ENCODE data around the gene MMP28. TPM values are rescaled to one million over a fixed set of nuclear protein-coding genes. Genes with fewer than 3 reads are reported as not detected.

Gene MMP28, protein sequence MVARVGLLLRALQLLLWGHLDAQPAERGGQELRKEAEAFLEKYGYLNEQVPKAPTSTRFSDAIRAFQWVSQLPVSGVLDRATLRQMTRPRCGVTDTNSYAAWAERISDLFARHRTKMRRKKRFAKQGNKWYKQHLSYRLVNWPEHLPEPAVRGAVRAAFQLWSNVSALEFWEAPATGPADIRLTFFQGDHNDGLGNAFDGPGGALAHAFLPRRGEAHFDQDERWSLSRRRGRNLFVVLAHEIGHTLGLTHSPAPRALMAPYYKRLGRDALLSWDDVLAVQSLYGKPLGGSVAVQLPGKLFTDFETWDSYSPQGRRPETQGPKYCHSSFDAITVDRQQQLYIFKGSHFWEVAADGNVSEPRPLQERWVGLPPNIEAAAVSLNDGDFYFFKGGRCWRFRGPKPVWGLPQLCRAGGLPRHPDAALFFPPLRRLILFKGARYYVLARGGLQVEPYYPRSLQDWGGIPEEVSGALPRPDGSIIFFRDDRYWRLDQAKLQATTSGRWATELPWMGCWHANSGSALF
- total RNA-seq: not detected

DNA sequence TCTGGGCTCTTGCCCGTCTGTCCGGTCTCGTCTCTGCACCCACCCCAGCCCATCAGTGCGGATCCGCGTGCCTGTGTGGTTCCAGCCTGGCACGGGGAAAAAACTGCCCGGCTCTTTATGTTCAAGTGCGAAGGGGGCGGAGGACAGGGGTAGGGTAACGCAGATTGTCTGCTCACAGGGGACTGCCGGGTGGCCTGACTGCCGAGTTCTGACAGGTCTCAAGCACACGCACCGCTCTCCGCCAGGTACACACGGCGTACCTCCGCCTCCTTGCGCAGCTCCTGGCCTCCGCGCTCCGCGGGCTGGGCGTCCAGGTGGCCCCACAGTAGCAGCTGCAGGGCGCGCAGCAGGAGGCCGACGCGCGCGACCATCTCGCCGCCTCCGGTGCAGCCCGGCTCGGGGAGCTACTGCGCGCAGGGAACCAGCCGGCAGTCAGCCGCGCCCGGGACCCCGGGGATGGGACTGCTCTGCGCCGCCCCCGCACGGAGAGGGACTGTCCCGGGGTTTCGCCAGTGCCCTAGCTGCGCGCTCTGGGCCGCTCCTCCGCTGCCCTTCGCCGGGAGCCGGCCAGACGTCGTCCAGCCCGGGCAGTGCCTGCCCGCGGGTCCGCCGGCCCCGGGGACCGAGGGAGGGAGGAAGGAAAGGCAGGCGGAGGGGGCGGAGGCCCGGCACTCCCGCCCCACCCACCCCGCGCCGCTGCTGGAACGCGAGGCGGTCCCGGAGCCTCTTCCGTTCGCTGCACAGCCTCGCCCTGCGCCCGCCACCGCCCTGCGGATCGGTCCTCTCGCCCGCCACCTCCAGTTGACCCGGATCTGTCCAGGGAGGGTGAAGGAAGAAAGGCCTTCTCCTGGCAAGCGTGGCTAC is at the start of gene MMP28:
Gene MMP28 (minus strand): TSS at position 635 of the 864 bp plus-strand sequence. CDS start 264 bp downstream, at position 371.
- ChIA-PET POLR2A (interaction anchor here (0.7 to 1.0 kb wide), 2 partner anchors 14 to 26 kb away, joined by 3 to 5 read pairs; partner anchors contain the start of gene TAF15), CTCF (interaction anchor here (1.2 to 5.7 kb wide), 8 partner anchors 10 to 182 kb away, joined by 4 to 64 read pairs (median 7); partner anchors contain the start of gene TAF15)
- Mint-ChIP-seq H3K27ac (no peak within 1 kb of the TSS), H3K36me3 (ENCODE audit: low read depth) (no peaks in the 10 kb centered on the region), H3K9me3 (ENCODE audit: insufficient read depth) (no peaks in the 10 kb centered on the region), H3K4me3 (peak within 1 kb of the TSS; percentile 75), H3K4me1 (ENCODE audit: low read depth) (peaks cover 15% of the 10 kb centered on the region), H3K27me3 (ENCODE audit: low read depth) (peaks cover 53% of the 10 kb centered on the region)
- peak; percentile 88 for ATAC-seq
- DNase-seq: peak; percentile 53

- Mint-ChIP-seq H3K27ac (no peak overlapping the region), H3K9me3 (ENCODE audit: insufficient read depth) (no peaks in the 10 kb centered on the region), H3K4me1 (ENCODE audit: low read depth) (peaks cover 9% of the 10 kb centered on the region), H3K36me3 (ENCODE audit: low read depth) (peaks cover 68% of the 10 kb centered on the region), H3K27me3 (ENCODE audit: low read depth) (no peaks in the 10 kb centered on the region), H3K4me3 (no peak overlapping the region)
- CTCF ChIA-PET: no interaction called here
- POLR2A ChIA-PET: no interaction called here
- ATAC-seq (no peak), DNase-seq (no peak)
Measured at GRCh38 chr17:35844547-35844946, 49.1 kb upstream of the MMP28 start.

DNA sequence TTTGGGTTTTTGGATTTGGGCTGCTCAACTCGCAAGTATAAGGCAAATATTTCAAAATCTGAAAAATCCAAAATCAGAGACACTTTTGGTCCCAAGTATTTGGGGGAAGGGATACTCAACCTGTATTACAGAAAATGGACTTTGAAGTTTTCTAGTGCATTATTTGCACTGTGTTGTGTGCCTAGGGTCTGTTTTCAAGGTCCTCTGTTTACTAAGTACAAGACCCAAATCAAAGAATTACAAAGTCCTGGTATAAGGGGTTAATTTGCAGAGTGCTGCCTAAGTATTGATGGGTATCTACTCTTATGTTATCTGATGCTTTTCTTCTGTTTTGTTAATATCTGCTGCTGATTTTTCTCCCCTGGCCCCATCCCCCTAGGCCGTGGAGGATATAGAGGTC is 48.3 kb upstream of the MMP28 start:
- CTCF ChIA-PET: no interaction called here
- no peaks in the 10 kb centered on the region for H3K9me3 Mint-ChIP-seq (ENCODE audit: insufficient read depth)
- DNase-seq (no peak), ATAC-seq (no peak)
- H3K4me1 Mint-ChIP-seq (ENCODE audit: low read depth): peaks cover 5% of the 10 kb centered on the region
- no peak overlapping the region for H3K27ac Mint-ChIP-seq
- no peak overlapping the region for H3K4me3 Mint-ChIP-seq
- H3K36me3 Mint-ChIP-seq (ENCODE audit: low read depth): peaks cover 68% of the 10 kb centered on the region
- H3K27me3 Mint-ChIP-seq (ENCODE audit: low read depth): no peaks in the 10 kb centered on the region
- POLR2A ChIA-PET: no interaction called here

GRCh38 chr17:35842239-35842638 is 46.8 kb upstream of the MMP28 start:
- Mint-ChIP-seq H3K27ac (no peak overlapping the region), H3K4me1 (ENCODE audit: low read depth) (peaks cover 9% of the 10 kb centered on the region), H3K36me3 (ENCODE audit: low read depth) (peaks cover 62% of the 10 kb centered on the region), H3K9me3 (ENCODE audit: insufficient read depth) (no peaks in the 10 kb centered on the region), H3K27me3 (ENCODE audit: low read depth) (no peaks in the 10 kb centered on the region), H3K4me3 (no peak overlapping the region)
- DNase-seq (no peak), ATAC-seq (no peak)
- CTCF ChIA-PET: interaction anchor here (0.6 to 2.3 kb wide), 4 partner anchors 60 to 307 kb away, joined by 4 to 10 read pairs (median 4); no protein-coding TSS in a partner anchor
- POLR2A ChIA-PET: interaction anchor here (1.4 kb wide), 1 partner anchor 32 kb away, joined by 4 read pairs; the partner anchor contains the start of gene TAF15

GRCh38 chr17:35841505-35841904 is 46.1 kb upstream of the MMP28 start:
- DNase-seq (no peak), ATAC-seq (no peak)
- no peak overlapping the region for H3K27ac Mint-ChIP-seq
- CTCF ChIA-PET: interaction anchor here (0.6 to 2.3 kb wide), 5 partner anchors 23 to 307 kb away, joined by 3 to 10 read pairs (median 4); no protein-coding TSS in a partner anchor
- H3K4me1 Mint-ChIP-seq (ENCODE audit: low read depth): peaks cover 9% of the 10 kb centered on the region
- peaks cover 64% of the 10 kb centered on the region for H3K36me3 Mint-ChIP-seq (ENCODE audit: low read depth)
- H3K9me3 Mint-ChIP-seq (ENCODE audit: insufficient read depth): no peaks in the 10 kb centered on the region
- H3K27me3 Mint-ChIP-seq (ENCODE audit: low read depth): no peaks in the 10 kb centered on the region
- POLR2A ChIA-PET: interaction anchor here (1.4 kb wide), 1 partner anchor 32 kb away, joined by 4 read pairs; the partner anchor contains the start of gene TAF15
- H3K4me3 Mint-ChIP-seq: no peak overlapping the region

- Mint-ChIP-seq H3K4me3 (no peak overlapping the region), H3K27ac (no peak overlapping the region), H3K9me3 (ENCODE audit: insufficient read depth) (no peaks in the 10 kb centered on the region), H3K36me3 (ENCODE audit: low read depth) (peaks cover 67% of the 10 kb centered on the region), H3K27me3 (ENCODE audit: low read depth) (no peaks in the 10 kb centered on the region), H3K4me1 (ENCODE audit: low read depth) (peaks cover 9% of the 10 kb centered on the region)
- DNase-seq: no peak
- ChIA-PET CTCF (interaction anchor here (2.0 to 2.3 kb wide), 2 partner anchors 23 to 77 kb away, joined by 4 to 10 read pairs; no protein-coding TSS in a partner anchor), POLR2A (interaction anchor here (1.4 kb wide), 1 partner anchor 31 kb away, joined by 4 read pairs; the partner anchor contains the start of gene TAF15)
- ATAC-seq: no peak
Measured at GRCh38 chr17:35841101-35841500, 45.7 kb upstream of the MMP28 start.

- ChIA-PET POLR2A (no interaction called here), CTCF (interaction anchor here (1.8 kb wide), 1 partner anchor 25 kb away, joined by 4 read pairs; no protein-coding TSS in a partner anchor)
- ATAC-seq (no peak), DNase-seq (no peak)
- H3K36me3 Mint-ChIP-seq (ENCODE audit: low read depth): peaks cover 67% of the 10 kb centered on the region
- H3K9me3 Mint-ChIP-seq (ENCODE audit: insufficient read depth): no peaks in the 10 kb centered on the region
- no peak overlapping the region for H3K27ac Mint-ChIP-seq
- peaks cover 4% of the 10 kb centered on the region for H3K4me1 Mint-ChIP-seq (ENCODE audit: low read depth)
- no peak overlapping the region for H3K4me3 Mint-ChIP-seq
- H3K27me3 Mint-ChIP-seq (ENCODE audit: low read depth): no peaks in the 10 kb centered on the region
Measured at GRCh38 chr17:35825206-35825605, 29.8 kb upstream of the MMP28 start.

DNA sequence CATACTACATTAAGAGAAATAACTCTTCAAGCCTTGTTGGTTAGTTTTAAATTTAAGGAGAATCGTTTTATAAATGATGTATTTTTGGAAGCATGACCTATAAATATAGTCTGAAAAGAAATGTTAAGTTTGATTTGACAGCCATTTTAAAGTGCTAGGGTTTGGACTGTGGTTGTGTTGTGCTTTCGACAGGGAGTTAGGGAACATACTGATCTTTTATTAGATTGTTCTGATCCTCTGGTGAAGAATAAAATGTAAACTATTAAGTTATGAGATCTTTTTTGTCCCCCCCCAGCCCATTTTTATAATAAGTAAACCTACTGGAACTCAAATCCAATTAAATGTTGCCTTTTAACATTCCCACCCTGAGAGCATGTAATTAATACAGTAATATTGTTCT is 25.9 kb upstream of the MMP28 start:
- no peaks in the 10 kb centered on the region for H3K27me3 Mint-ChIP-seq (ENCODE audit: low read depth)
- POLR2A ChIA-PET: no interaction called here
- CTCF ChIA-PET: interaction anchor here (1.2 to 2.9 kb wide), 3 partner anchors 13 to 148 kb away, joined by 3 to 28 read pairs (median 5); no protein-coding TSS in a partner anchor
- H3K36me3 Mint-ChIP-seq (ENCODE audit: low read depth): peaks cover 66% of the 10 kb centered on the region
- DNase-seq: no peak
- no peak overlapping the region for H3K4me3 Mint-ChIP-seq
- peaks cover 15% of the 10 kb centered on the region for H3K4me1 Mint-ChIP-seq (ENCODE audit: low read depth)
- no peak overlapping the region for H3K27ac Mint-ChIP-seq
- no peaks in the 10 kb centered on the region for H3K9me3 Mint-ChIP-seq (ENCODE audit: insufficient read depth)
- no peak for ATAC-seq

- no peaks in the 10 kb centered on the region for H3K27me3 Mint-ChIP-seq (ENCODE audit: low read depth)
- POLR2A ChIA-PET: interaction anchor here (4.8 kb wide), 1 partner anchor 10 kb away, joined by 28 read pairs; the partner anchor contains the start of gene TAF15
- CTCF ChIA-PET: interaction anchor here (0.8 to 3.7 kb wide), 13 partner anchors 9 to 150 kb away, joined by 3 to 28 read pairs (median 5); partner anchors contain the start of gene TAF15
- no peak overlapping the region for H3K4me3 Mint-ChIP-seq
- H3K27ac Mint-ChIP-seq: peak overlapping the region; percentile 46
- DNase-seq (no peak), ATAC-seq (no peak)
- H3K4me1 Mint-ChIP-seq (ENCODE audit: low read depth): peaks cover 31% of the 10 kb centered on the region
- H3K36me3 Mint-ChIP-seq (ENCODE audit: low read depth): peaks cover 59% of the 10 kb centered on the region
- no peaks in the 10 kb centered on the region for H3K9me3 Mint-ChIP-seq (ENCODE audit: insufficient read depth)
Measured at GRCh38 chr17:35819455-35819854, 24.0 kb upstream of the MMP28 start.

DNA sequence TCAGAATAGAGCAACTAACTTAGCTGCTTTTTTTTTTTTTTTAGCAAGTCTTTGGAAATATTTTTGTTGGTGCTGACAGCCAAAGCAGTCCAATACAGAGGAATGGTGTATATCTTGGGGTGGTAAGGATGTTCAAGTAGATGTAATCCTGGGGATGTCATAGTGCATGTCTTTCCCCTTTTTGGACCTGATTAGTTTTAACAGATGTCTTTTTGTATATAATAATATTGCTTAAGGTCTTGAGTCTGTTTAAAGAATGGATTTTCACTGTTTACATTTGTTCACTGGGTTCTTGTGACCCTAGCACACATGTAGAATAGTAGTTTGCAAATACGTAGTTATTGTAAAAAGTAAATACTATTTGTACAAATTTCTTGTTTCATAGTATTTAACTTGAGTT is 21.8 kb upstream of the MMP28 start:
- no peak overlapping the region for H3K27ac Mint-ChIP-seq
- no peak for ATAC-seq
- H3K4me1 Mint-ChIP-seq (ENCODE audit: low read depth): peaks cover 39% of the 10 kb centered on the region
- ChIA-PET POLR2A (interaction anchor here (0.6 to 4.8 kb wide), 3 partner anchors 8 to 470 kb away, joined by 3 to 28 read pairs (median 4); partner anchors contain the start of gene TAF15), CTCF (interaction anchor here (1.2 to 3.7 kb wide), 5 partner anchors 9 to 204 kb away, joined by 3 to 25 read pairs (median 10); partner anchors contain the start of gene TAF15)
- H3K36me3 Mint-ChIP-seq (ENCODE audit: low read depth): peaks cover 50% of the 10 kb centered on the region
- H3K9me3 Mint-ChIP-seq (ENCODE audit: insufficient read depth): no peaks in the 10 kb centered on the region
- no peak for DNase-seq
- no peaks in the 10 kb centered on the region for H3K27me3 Mint-ChIP-seq (ENCODE audit: low read depth)
- H3K4me3 Mint-ChIP-seq: no peak overlapping the region

DNA sequence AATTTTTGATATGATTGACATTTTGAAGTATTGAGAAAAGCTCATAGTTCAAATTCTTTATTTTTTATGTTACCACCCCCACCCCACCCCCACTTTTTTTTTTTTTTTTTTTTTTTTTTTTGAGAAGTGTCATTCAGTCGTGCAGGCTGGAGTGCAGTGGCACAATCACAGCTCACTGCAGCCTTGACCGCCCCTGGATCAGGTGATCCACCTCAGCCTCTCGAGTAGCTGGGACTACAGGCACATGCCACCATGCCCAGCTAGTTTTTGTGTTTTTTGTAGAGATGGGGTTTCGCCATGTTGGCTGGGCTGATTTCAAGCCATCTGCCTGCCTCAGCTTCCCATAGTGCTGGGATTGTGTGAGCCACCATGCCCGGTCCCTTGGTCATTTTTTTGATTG is 21.3 kb upstream of the MMP28 start:
- no peak overlapping the region for H3K4me3 Mint-ChIP-seq
- H3K27me3 Mint-ChIP-seq (ENCODE audit: low read depth): no peaks in the 10 kb centered on the region
- peaks cover 52% of the 10 kb centered on the region for H3K36me3 Mint-ChIP-seq (ENCODE audit: low read depth)
- H3K9me3 Mint-ChIP-seq (ENCODE audit: insufficient read depth): no peaks in the 10 kb centered on the region
- no peak overlapping the region for H3K27ac Mint-ChIP-seq
- POLR2A ChIA-PET: interaction anchor here (0.5 to 4.8 kb wide), 4 partner anchors 8 to 1148 kb away, joined by 3 to 28 read pairs (median 4); partner anchors contain the start of gene TAF15
- ATAC-seq (no peak), DNase-seq (no peak)
- H3K4me1 Mint-ChIP-seq (ENCODE audit: low read depth): peaks cover 44% of the 10 kb centered on the region
- CTCF ChIA-PET: interaction anchor here (1.2 to 3.7 kb wide), 7 partner anchors 8 to 332 kb away, joined by 3 to 25 read pairs (median 6); partner anchors contain the start of gene TAF15

Data from activated CD8-positive, alpha-beta T cell treated with anti-CD3 and anti-CD28 coated beads, Interleukin-2, amount 10 ng/mL, durations not matched to agents 7 days and 5 days (primary cell).